Stimulated activated CD4-positive, alpha-beta T cell treated with anti-CD3 and anti-CD28 coated beads, Interleukin-2, amount 100 ng/mL, for 48 hours (primary cell): ENCODE results near the gene CYTH4.

Source experiments
- DNase-seq, 2 donors: peaks; one replicate each; pipeline ENCODE4 v3.0.0-alpha.2; 2020

The CYTH4 gene

GRCh38 chr22:37292641-37293040 lies 10.3 kb downstream of the CYTH4 start:
- no peak for DNase-seq

GRCh38 chr22:37293172-37293571 lies 10.9 kb downstream of the CYTH4 start:
- no peak for DNase-seq

GRCh38 chr22:37294747-37295146 lies 12.4 kb downstream of the CYTH4 start:
- no peak for DNase-seq

GRCh38 chr22:37295213-37295886 lies 13.0 kb downstream of the CYTH4 start:
- DNase-seq = no peak

GRCh38 chr22:37295946-37296345 lies 13.6 kb downstream of the CYTH4 start:
- no peak for DNase-seq

- DNase-seq = no peak
Observed at GRCh38 chr22:37298748-37299495, 16.6 kb downstream of the CYTH4 start.

- no peak for DNase-seq
Observed at GRCh38 chr22:37299969-37300509, 17.7 kb downstream of the CYTH4 start.

- no peak for DNase-seq
Observed at GRCh38 chr22:37300551-37301017, 18.3 kb downstream of the CYTH4 start.

- no peak for DNase-seq
Observed at GRCh38 chr22:37301144-37301830, 19.0 kb downstream of the CYTH4 start.

GRCh38 chr22:37302674-37303555 lies 20.6 kb downstream of the CYTH4 start:
- DNase-seq = no peak

- peak; percentile 61 to 62 for DNase-seq
Observed at GRCh38 chr22:37303821-37304274, 21.5 kb downstream of the CYTH4 start.

- DNase-seq = no peak
Observed at GRCh38 chr22:37304595-37305343, 22.5 kb downstream of the CYTH4 start.

GRCh38 chr22:37305887-37306286 lies 23.6 kb downstream of the CYTH4 start:
- no peak for DNase-seq

- DNase-seq = no peak
Observed at GRCh38 chr22:37306494-37306829, 24.2 kb downstream of the CYTH4 start.

- DNase-seq = no peak
Observed at GRCh38 chr22:37308385-37309200, 26.3 kb downstream of the CYTH4 start.

GRCh38 chr22:37309211-37310074 lies 27.1 kb downstream of the CYTH4 start:
- DNase-seq = no peak

GRCh38 chr22:37310075-37310606 lies 27.8 kb downstream of the CYTH4 start:
- no peak for DNase-seq

- no peak for DNase-seq
Observed at GRCh38 chr22:37310815-37311595, 28.7 kb downstream of the CYTH4 start.
